HUES64 (cell line): Measurements from ENCODE around the gene SLC2A8.

Experiments used
- H3K27ac ChIP-seq: 2 replicates; pipeline ENCODE4 v1.7.0; 2013; ENCODE audit warnings: low read depth, low read length, inconsistent platforms
- H3K27me3 ChIP-seq: 2 replicates; pipeline ENCODE4 v1.6.1; 2013; ENCODE audit warnings: mild to moderate bottlenecking, low read length; ENCODE audit not compliant: insufficient read depth
- H3K36me3 ChIP-seq: 2 replicates; pipeline ENCODE4 v1.6.1; 2013; ENCODE audit warnings: mild to moderate bottlenecking, low read length; ENCODE audit not compliant: insufficient read depth
- H3K4me1 ChIP-seq: 2 replicates; pipeline ENCODE4 v1.6.1; 2013; ENCODE audit warnings: mild to moderate bottlenecking, low read length, moderate library complexity; ENCODE audit not compliant: insufficient read depth
- H3K4me3 ChIP-seq: 2 replicates; pipeline ENCODE4 v1.5.1; 2013; ENCODE audit warnings: mild to moderate bottlenecking, low read length, moderate library complexity
- H3K9ac ChIP-seq: 2 replicates; pipeline ENCODE4 v1.6.1; 2013; ENCODE audit warnings: mild to moderate bottlenecking, low read depth, low read length
- H3K9me3 ChIP-seq: 2 replicates; pipeline ENCODE4 v1.6.1; 2013; ENCODE audit warnings: low read depth, low read length; ENCODE audit not compliant: insufficient read depth
- WGBS: fragments of 150-250, 120-280 bp; methylation state at CpG from one replicate; pipeline ENCODE4 v1.1.7; 2013; ENCODE audit warnings: missing lambda C conversion rate; 5-methylcytosine and 5-hydroxymethylcytosine counted together

The SLC2A8 gene

DNA sequence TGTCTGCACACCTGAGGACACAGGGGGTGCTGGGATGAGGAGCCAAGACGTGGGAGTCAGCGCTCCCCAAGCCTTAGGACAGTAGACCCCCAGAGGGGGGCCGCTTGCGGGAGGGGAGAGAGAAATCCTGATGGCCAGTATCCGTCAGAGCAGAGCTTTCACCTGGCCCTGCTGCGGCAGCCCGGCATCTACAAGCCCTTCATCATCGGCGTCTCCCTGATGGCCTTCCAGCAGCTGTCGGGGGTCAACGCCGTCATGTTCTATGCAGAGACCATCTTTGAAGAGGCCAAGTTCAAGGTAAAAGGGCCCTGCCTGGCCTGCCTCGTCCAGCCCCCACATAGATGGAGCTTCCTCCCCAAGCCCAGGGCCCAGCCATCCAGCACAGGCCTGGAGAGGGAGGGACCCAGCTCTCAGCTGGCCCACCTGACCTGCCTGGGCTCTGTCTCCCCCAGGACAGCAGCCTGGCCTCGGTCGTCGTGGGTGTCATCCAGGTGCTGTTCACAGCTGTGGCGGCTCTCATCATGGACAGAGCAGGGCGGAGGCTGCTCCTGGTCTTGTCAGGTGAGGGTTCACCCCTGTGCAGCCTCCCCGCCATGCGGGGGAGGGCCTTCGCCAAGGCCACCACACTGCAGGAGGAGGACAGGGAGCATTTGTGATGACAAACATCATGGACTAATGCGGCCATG is 6.7 kb downstream of the SLC2A8 start:
- Histone ChIP-seq H3K9ac (no peak overlapping the region), H3K4me3 (no peak overlapping the region), H3K9me3 (no peaks in the 10 kb centered on the region), H3K27me3 (no peaks in the 10 kb centered on the region), H3K27ac (no peak overlapping the region), H3K4me1 (peaks cover under 1% of the 10 kb centered on the region; the same call in 1 of the 2 replicates), H3K36me3 (peaks cover 27% of the 10 kb centered on the region)
- 91% methylated on average over 21 of the region's 22 CpGs for WGBS

GRCh38 chr9:127404631-127405030 is 7.7 kb downstream of the SLC2A8 start:
- no peaks in the 10 kb centered on the region for H3K27me3 ChIP-seq
- no peak overlapping the region for H3K27ac ChIP-seq
- WGBS = 94% methylated on average over 23 of the region's 23 CpGs
- no peak overlapping the region; the same call in 1 of the 2 replicates for H3K9ac ChIP-seq
- no peak overlapping the region for H3K4me3 ChIP-seq
- no peaks in the 10 kb centered on the region for H3K4me1 ChIP-seq
- peaks cover 27% of the 10 kb centered on the region for H3K36me3 ChIP-seq
- no peaks in the 10 kb centered on the region for H3K9me3 ChIP-seq

- Histone ChIP-seq H3K27ac (no peak overlapping the region), H3K4me1 (no peaks in the 10 kb centered on the region), H3K9ac (no peak overlapping the region; the same call in 1 of the 2 replicates), H3K4me3 (no peak overlapping the region), H3K27me3 (no peaks in the 10 kb centered on the region), H3K9me3 (no peaks in the 10 kb centered on the region), H3K36me3 (peaks cover 27% of the 10 kb centered on the region)
- 96% methylated on average over 20 of the region's 20 CpGs for WGBS
These were observed 8.6 kb downstream of the SLC2A8 start for GRCh38 chr9:127405344-127406125.

GRCh38 chr9:127406799-127407491 is 10.0 kb downstream of the SLC2A8 start:
- H3K9me3 ChIP-seq = no peaks in the 10 kb centered on the region
- peaks cover 20% of the 10 kb centered on the region for H3K36me3 ChIP-seq
- no peaks in the 10 kb centered on the region for H3K4me1 ChIP-seq
- WGBS = 86% methylated on average over 13 of the region's 13 CpGs
- H3K27ac ChIP-seq = no peak overlapping the region
- H3K4me3 ChIP-seq = no peak overlapping the region
- H3K27me3 ChIP-seq = no peaks in the 10 kb centered on the region
- H3K9ac ChIP-seq = no peak overlapping the region

GRCh38 chr9:127407492-127407843 is 10.5 kb downstream of the SLC2A8 start:
- WGBS = 92% methylated on average over 6 of the region's 6 CpGs
- no peaks in the 10 kb centered on the region for H3K4me1 ChIP-seq
- H3K4me3 ChIP-seq = no peak overlapping the region
- peaks cover 17% of the 10 kb centered on the region for H3K36me3 ChIP-seq
- no peaks in the 10 kb centered on the region for H3K27me3 ChIP-seq
- no peaks in the 10 kb centered on the region for H3K9me3 ChIP-seq
- no peak overlapping the region for H3K27ac ChIP-seq
- no peak overlapping the region for H3K9ac ChIP-seq

DNA sequence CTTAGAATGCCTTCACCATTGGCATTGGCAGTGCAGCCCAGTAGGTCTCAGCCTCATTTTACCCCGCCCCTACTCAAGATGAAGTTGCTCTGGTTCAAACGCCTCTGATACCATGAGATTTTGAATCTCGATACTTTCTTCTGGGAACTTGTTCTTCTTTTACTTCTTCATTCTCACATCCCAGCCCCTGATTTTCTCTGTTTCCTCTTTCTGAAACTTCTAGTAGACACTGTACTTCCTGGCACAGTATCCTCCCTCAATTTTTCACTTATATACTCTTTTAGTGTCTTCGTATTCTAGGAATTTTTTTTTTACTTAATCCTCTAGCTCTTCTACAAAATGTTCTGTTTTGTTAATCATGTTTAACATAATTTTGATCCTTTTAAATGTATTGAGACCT is 14.2 kb downstream of the SLC2A8 start:
- H3K27ac ChIP-seq = no peak overlapping the region
- no peak overlapping the region for H3K4me3 ChIP-seq
- no peaks in the 10 kb centered on the region for H3K36me3 ChIP-seq
- no peak overlapping the region for H3K9ac ChIP-seq
- no peaks in the 10 kb centered on the region for H3K27me3 ChIP-seq
- no peaks in the 10 kb centered on the region for H3K4me1 ChIP-seq
- H3K9me3 ChIP-seq = no peaks in the 10 kb centered on the region
- 93% methylated on average over 3 of the region's 4 CpGs for WGBS

DNA sequence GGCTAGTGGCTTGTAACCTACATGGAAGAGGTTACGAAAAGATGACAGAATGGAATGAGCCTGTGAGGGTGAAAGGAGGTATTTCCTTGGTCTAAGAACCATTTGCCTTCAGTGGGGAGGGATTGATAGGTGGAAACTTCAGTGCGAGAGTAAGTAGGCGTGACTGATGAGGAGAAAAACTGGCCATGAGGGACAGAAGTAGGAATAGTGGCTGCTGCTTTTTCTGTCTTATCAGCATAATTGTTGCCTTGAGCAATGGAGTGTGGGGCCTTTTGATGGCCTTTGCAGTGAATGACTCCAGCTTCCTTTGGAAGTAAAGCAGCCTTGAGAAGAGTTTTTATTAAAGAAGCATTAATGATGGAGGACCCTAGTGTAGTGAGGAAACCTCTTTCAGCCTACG is 18.2 kb downstream of the SLC2A8 start:
- no peaks in the 10 kb centered on the region for H3K4me1 ChIP-seq
- no peak overlapping the region for H3K27ac ChIP-seq
- H3K36me3 ChIP-seq = no peaks in the 10 kb centered on the region
- H3K27me3 ChIP-seq = no peaks in the 10 kb centered on the region
- 90% methylated on average over 4 of the region's 4 CpGs for WGBS
- H3K9me3 ChIP-seq = no peaks in the 10 kb centered on the region
- no peak overlapping the region for H3K9ac ChIP-seq
- H3K4me3 ChIP-seq = no peak overlapping the region

DNA sequence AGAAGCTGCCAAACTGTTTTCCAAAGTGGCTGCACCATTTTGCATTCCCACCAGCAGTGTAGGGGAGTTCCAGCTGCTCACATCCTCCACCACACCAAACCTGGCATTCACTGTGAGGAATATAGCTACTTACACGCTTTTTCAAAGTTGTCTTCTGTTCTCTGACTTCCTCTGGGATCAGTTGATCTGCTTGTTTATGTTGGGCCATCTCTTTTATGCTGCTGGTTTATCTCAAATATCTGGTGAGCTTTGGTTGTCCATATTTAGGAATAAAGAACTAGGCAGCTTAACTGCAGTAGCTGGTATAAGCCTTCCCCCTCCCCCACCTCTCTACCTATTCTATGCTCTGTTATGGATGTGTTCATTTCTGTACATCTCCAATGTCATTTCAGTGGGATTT is 18.7 kb downstream of the SLC2A8 start:
- no peaks in the 10 kb centered on the region for H3K36me3 ChIP-seq
- H3K4me3 ChIP-seq = no peak overlapping the region
- no peak overlapping the region for H3K9ac ChIP-seq
- H3K9me3 ChIP-seq = no peaks in the 10 kb centered on the region
- H3K27ac ChIP-seq = no peak overlapping the region
- no peaks in the 10 kb centered on the region for H3K4me1 ChIP-seq
- 100% methylated on average over 1 of the region's 1 CpG for whole genome bisulfite sequencing
- H3K27me3 ChIP-seq = no peaks in the 10 kb centered on the region

GRCh38 chr9:127417131-127418036 is 20.4 kb downstream of the SLC2A8 start:
- no peaks in the 10 kb centered on the region for H3K36me3 ChIP-seq
- H3K27ac ChIP-seq = no peak overlapping the region
- 0 out of 2 replicates have a peak, but pooled peaks cover under 1% of the 10 kb centered on the region for H3K4me1 ChIP-seq
- H3K9me3 ChIP-seq = no peaks in the 10 kb centered on the region
- H3K27me3 ChIP-seq = no peaks in the 10 kb centered on the region
- 81% methylated on average over 14 of the region's 15 CpGs for WGBS
- no peak overlapping the region for H3K4me3 ChIP-seq
- H3K9ac ChIP-seq = no peak overlapping the region

GRCh38 chr9:127418037-127418471 is 21.1 kb downstream of the SLC2A8 start:
- Histone ChIP-seq H3K36me3 (no peaks in the 10 kb centered on the region), H3K4me3 (no peak overlapping the region), H3K9ac (no peak overlapping the region), H3K9me3 (no peaks in the 10 kb centered on the region), H3K27me3 (no peaks in the 10 kb centered on the region), H3K27ac (no peak overlapping the region), H3K4me1 (peaks cover 7% of the 10 kb centered on the region; the same call in 1 of the 2 replicates)
- 68% methylated on average over 12 of the region's 12 CpGs for WGBS
